GM10248 (cell line): ENCODE data around the gene PRAC1.

Experiments
- CTCF ChIA-PET: fragments of 300-600 bp; sonication (Branson Sonifier 250); formaldehyde crosslinking; extraction: SDS; loops from one replicate; lab custom pipeline; 2021; ENCODE audit warnings: antibody characterized with exemption; lab: Yijun Ruan, JAX
- POLR2A ChIA-PET: fragments of 350-650 bp; sonication (Branson Sonifier 250); formaldehyde crosslinking; extraction: SDS; loops from one replicate; lab custom pipeline; 2020; ENCODE audit warnings: antibody characterized with exemption; lab: Yijun Ruan, JAX
- DNase-seq: peaks from one replicate; pipeline ENCODE4 v3.0.0; 2012; ENCODE audit errors: extremely low spot score
- CTCF ChIP-seq: IDR thresholded peaks from 2 replicates; pipeline ENCODE4 v1.5.1; 2012; ENCODE audit warnings: mild to moderate bottlenecking, low read depth; ENCODE audit errors: extremely low read depth, missing control alignments, control extremely low read depth

PRAC1 gene

GRCh38 chr17:48727415-48728175 is 5.3 kb upstream of the PRAC1 start:
- CTCF ChIA-PET: interaction anchor here (1.0 to 15.4 kb wide), 4 partner anchors 49 to 156 kb away, joined by 3 to 166 read pairs (median 29); no protein-coding TSS in a partner anchor
- TF ChIP-seq CTCF: no peak
- DNase-seq: no peak
- POLR2A ChIA-PET: no interaction called here

DNA sequence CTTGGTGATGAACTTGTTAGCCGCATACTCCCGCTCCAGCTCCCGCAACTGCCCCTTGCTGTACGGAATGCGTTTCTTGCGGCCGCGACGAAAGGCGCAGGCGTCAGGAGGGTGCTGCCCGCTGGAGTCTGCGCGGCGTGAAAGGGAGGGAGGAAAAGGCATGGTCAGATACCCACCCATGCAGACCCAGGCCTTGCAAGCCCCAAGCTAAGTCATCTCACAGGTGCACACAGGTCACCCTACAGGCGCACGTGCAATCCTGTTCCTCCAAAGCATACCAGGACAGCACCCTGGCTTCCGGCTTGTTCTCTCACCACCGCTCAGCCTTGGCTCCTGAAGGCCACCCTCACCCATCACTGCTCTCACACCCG is 4.6 kb upstream of the PRAC1 start:
- DNase-seq: no peak
- ChIA-PET POLR2A (no interaction called here), CTCF (interaction anchor here (1.2 to 15.4 kb wide), 6 partner anchors 16 to 306 kb away, joined by 3 to 166 read pairs (median 28); no protein-coding TSS in a partner anchor)
- no peak for TF ChIP-seq CTCF

DNA sequence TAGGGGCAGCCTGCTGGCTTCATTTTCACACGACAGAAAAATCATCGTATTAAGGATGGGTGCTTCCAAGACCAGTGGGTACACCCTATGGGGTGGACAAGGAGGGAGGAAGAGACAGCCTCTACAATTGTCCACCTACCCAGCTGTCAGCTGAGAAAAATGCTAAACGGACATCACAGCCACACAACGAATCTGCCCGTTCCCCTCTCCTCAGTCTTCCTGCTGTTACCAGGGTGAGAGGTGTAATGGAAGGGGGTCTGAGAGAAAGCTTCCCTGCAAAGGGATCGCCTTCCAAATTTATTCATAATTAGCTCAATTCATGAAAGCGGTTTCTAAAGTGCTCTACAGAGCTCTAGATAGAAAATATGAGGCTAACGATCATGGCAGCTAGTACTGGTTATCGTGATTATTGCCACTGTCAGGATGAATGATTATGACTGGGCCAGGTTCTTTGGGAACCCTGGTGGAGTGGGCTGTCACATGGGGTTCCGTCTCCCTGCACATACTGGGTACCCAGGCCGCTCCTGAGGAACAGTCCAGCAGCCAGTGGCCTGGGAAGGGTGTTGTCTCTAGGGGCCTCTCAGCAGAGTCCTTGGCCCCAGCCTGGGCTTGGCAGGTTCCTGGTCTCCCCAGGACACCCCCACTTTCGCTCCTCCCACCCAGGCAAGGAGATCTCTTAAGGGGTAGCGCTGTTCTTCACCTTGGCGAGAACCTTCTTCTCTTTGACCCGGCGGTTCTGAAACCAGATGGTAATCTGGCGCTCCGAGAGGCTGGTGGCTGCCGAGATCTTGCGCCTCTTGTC is 4.0 kb upstream of the PRAC1 start:
- no peak for DNase-seq
- TF ChIP-seq CTCF: no peak
- POLR2A ChIA-PET: no interaction called here
- CTCF ChIA-PET: interaction anchor here (1.3 to 15.4 kb wide), 10 partner anchors 10 to 307 kb away, joined by 5 to 166 read pairs (median 26); no protein-coding TSS in a partner anchor

- no peak for DNase-seq
- ChIA-PET CTCF (interaction anchor here (0.8 to 15.4 kb wide), 26 partner anchors 11 to 308 kb away, joined by 3 to 166 read pairs (median 6); partner anchors contain the start of gene HOXB9), POLR2A (no interaction called here)
- no peak for TF ChIP-seq CTCF
Observed at GRCh38 chr17:48725288-48726064, 3.2 kb upstream of the PRAC1 start.

DNA sequence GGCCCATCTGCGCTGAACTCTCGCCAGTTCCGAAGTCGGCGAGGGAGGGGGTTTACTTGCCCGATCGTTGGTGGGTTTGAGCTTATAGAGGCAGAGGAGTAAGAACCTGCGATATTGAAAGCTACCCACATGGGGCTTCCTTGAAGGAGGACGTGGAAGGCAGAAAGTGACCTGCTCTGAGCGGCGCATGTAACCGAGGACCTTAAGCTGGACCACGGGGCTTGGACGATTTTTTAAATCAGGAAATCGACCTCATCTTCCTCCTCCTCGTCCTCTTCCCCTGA is 2.6 kb upstream of the PRAC1 start:
- ChIA-PET CTCF (interaction anchor here (0.8 to 15.4 kb wide), 25 partner anchors 10 to 308 kb away, joined by 3 to 166 read pairs (median 5); partner anchors contain the start of gene HOXB9), POLR2A (no interaction called here)
- TF ChIP-seq CTCF: no peak
- no peak for DNase-seq

GRCh38 chr17:48724251-48725003 is 2.1 kb upstream of the PRAC1 start:
- POLR2A ChIA-PET: no interaction called here
- peak; percentile 71 for DNase-seq
- peak; percentile 82 for TF ChIP-seq CTCF
- CTCF ChIA-PET: interaction anchor here (0.6 to 15.4 kb wide), 48 partner anchors 8 to 831 kb away, joined by 3 to 166 read pairs (median 4); partner anchors contain the start of genes ATP5MC1 and HOXB9
